HG03095 (cell line): ENCODE measurements around the gene CHPF2.

Source experiments
- ATAC-seq: cut with Tn5 transposase; IDR thresholded peaks from one replicate; pipeline ENCODE4 v1.9.1; 2021; ENCODE audit warnings: moderate library complexity; ENCODE audit not compliant: unreplicated experiment

The CHPF2 gene

GRCh38 chr7:151204383-151205032, 27.8 kb upstream of the CHPF2 start:
- no peak for ATAC-seq

- ATAC-seq = no peak
These were observed 26.6 kb upstream of the CHPF2 start for GRCh38 chr7:151205730-151206129.

- ATAC-seq = no peak
These were observed 25.4 kb upstream of the CHPF2 start for GRCh38 chr7:151206914-151207313.

GRCh38 chr7:151207315-151207714, 25.0 kb upstream of the CHPF2 start:
- no peak for ATAC-seq

GRCh38 chr7:151207804-151208203, 24.5 kb upstream of the CHPF2 start:
- no peak for ATAC-seq

GRCh38 chr7:151208253-151208862, 23.9 kb upstream of the CHPF2 start:
- no peak for ATAC-seq

- ATAC-seq = no peak
These were observed 22.7 kb upstream of the CHPF2 start for GRCh38 chr7:151209588-151209987.

GRCh38 chr7:151210087-151210854, 22.0 kb upstream of the CHPF2 start, which contains the start of gene H2BK1:
Gene H2BK1, minus strand, starts transcription at chr7:151210488. Its CDS starts 170 bp downstream, at chr7:151210318.
- ATAC-seq = no peak

GRCh38 chr7:151211155-151211772, 21.0 kb upstream of the CHPF2 start:
- no peak for ATAC-seq

- ATAC-seq = no peak
These were observed 19.7 kb upstream of the CHPF2 start for GRCh38 chr7:151212626-151213025.

- no peak for ATAC-seq
These were observed 18.5 kb upstream of the CHPF2 start for GRCh38 chr7:151213826-151214225.

GRCh38 chr7:151215396-151215795, 16.9 kb upstream of the CHPF2 start:
- ATAC-seq = no peak

GRCh38 chr7:151218170-151218569, 14.1 kb upstream of the CHPF2 start:
- no peak for ATAC-seq

- ATAC-seq = no peak
These were observed 8.6 kb upstream of the CHPF2 start for GRCh38 chr7:151223728-151224127.

GRCh38 chr7:151225948-151226510, 6.3 kb upstream of the CHPF2 start:
- ATAC-seq = no peak

GRCh38 chr7:151226560-151226874, 5.8 kb upstream of the CHPF2 start:
- ATAC-seq = no peak

GRCh38 chr7:151226875-151227782, 5.2 kb upstream of the CHPF2 start, which contains the start of gene ABCF2:
Gene ABCF2, minus strand, starts transcription at chr7:151227205. Its CDS starts 747 bp downstream, at chr7:151226458.
- ATAC-seq = peak; percentile 100

GRCh38 chr7:151228024-151228866, 4.0 kb upstream of the CHPF2 start:
- ATAC-seq = no peak

- ATAC-seq = no peak
These were observed 3.0 kb upstream of the CHPF2 start for GRCh38 chr7:151229249-151229648.
